Natural killer cell (primary cell): ENCODE results near the gene TNFSF11. TPM values are rescaled to one million over a fixed set of nuclear protein-coding genes. Genes with fewer than 3 reads are reported as not detected.

Experiments
- ATAC-seq, 3 donors: fragments of 150-1000 bp in 2 of 3; fragments of 200-7000 bp in 1 of 3; cut with Tn5 transposase; 1 replicate in 1 of 3; 2 replicates in 2 of 3; pipeline ENCODE4 v1.10.0; 2021; ENCODE audit warnings: mild to moderate bottlenecking in 2 of 3, moderate library complexity in 2 of 3
- DNase-seq, 2 donors: peaks; one replicate each; pipeline versions ENCODE4 v3.0.0 to v3.0.0-alpha.2; 2013 to 2021; ENCODE audit warnings: mixed read lengths in 1 of 2
- H3K27ac ChIP-seq: one replicate; pipeline ENCODE4 v1.5.1; 2013; ENCODE audit warnings: mild to moderate bottlenecking, low read length
- H3K27me3 ChIP-seq: one replicate; pipeline ENCODE4 v1.6.1; 2013; ENCODE audit warnings: low read length; ENCODE audit not compliant: control insufficient read depth, insufficient read depth
- H3K36me3 ChIP-seq: one replicate; pipeline ENCODE4 v1.6.1; 2013; ENCODE audit warnings: low read length; ENCODE audit not compliant: control insufficient read depth, insufficient read depth
- H3K4me1 ChIP-seq: one replicate; pipeline ENCODE4 v1.6.1; 2013; ENCODE audit warnings: low read length; ENCODE audit not compliant: control insufficient read depth, insufficient read depth
- H3K4me3 ChIP-seq: one replicate; pipeline ENCODE4 v1.5.1; 2013; ENCODE audit warnings: low read length
- H3K9me3 ChIP-seq: one replicate; pipeline ENCODE4 v1.6.1; 2013; ENCODE audit warnings: low read length; ENCODE audit not compliant: control insufficient read depth, insufficient read depth
- H3K27ac Mint-ChIP-seq, 2 donors: one replicate each; pipeline ENCODE4 v1.8.0; 2022; ENCODE audit warnings: mild to moderate bottlenecking in 2 of 2, mixed read lengths in 2 of 2, moderate library complexity in 1 of 2
- H3K27me3 Mint-ChIP-seq, 2 donors: one replicate each; pipeline ENCODE4 v1.8.0; 2022; ENCODE audit warnings: low read depth in 2 of 2, mixed read lengths in 2 of 2
- H3K36me3 Mint-ChIP-seq: one replicate; pipeline ENCODE4 v1.8.0; 2022; ENCODE audit warnings: mixed read lengths
- H3K4me1 Mint-ChIP-seq, 2 donors: one replicate each; pipeline ENCODE4 v1.8.0; 2022; ENCODE audit warnings: mixed read lengths in 2 of 2
- H3K4me3 Mint-ChIP-seq: one replicate; pipeline ENCODE4 v1.8.0; 2022; ENCODE audit warnings: mild to moderate bottlenecking, moderate library complexity, mixed read lengths
- H3K9me3 Mint-ChIP-seq, 2 donors: one replicate each; pipeline ENCODE4 v1.8.0; 2022; ENCODE audit warnings: mixed read lengths in 2 of 2
- whole genome bisulfite sequencing: methylation state at CpG from one replicate; pipeline ENCODE4 v1.1.7; 2013; ENCODE audit warnings: missing lambda C conversion rate; ENCODE audit not compliant: insufficient coverage; 5-methylcytosine and 5-hydroxymethylcytosine counted together
- intact Hi-C: fragments of 100-400 bp; cut with micrococcal nuclease; formaldehyde crosslinking; loops from one replicate; pipeline ENCODE4 v1.14.2; 2022
- total RNA-seq, 4 donors: library from RNA; stranded (reverse); fragments of 120-200 nt in 1 of 4; gene quantifications; one replicate each; pipeline versions ENCODE4 v1.2.3 to v1.2.4, GENCODE V29; 2013 to 2022
- TF ChIP-seq, protein P1 (sequence below): fragments of 200-600 bp; IDR thresholded peaks from one replicate; pipeline ENCODE4 v1.8.0; 2022; ENCODE audit warnings: antibody characterized with exemption

Gene TNFSF11
- total RNA-seq, 3 donors from 2014 or later (not counting 1 experiment from before 2014, with no cell fraction given), result 0.93 to 2.8 (median 1.0) TPM

DNA sequence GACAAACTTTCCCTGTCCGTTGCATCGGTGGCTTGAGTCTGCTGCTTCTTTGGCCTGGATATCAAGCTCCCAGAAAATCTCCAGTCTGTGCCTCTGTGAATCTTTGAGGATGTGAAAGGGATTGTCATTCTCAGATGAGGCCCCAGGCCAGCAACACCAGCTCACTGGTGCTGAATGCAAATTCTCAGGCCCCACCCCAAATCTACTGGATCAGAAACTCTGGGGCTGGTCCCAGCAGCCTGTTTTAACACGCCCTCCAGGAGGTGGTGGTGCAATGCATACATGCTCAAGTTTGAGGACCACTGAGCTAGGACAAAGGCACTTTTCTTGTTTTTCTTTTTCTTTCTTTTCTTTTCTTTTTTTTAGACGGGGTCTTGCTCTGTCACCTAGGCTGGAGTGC, 23.6 kb downstream of the TNFSF11 start:
- DNase-seq (no peak), ATAC-seq (no peak)
- H3K4me3 ChIP-seq, result no peak overlapping the region
- Mint-ChIP-seq H3K27me3 (no peaks in the 10 kb centered on the region), H3K9me3 (no peaks in the 10 kb centered on the region), H3K27ac (no peak overlapping the region), H3K4me3 (no peak overlapping the region), H3K36me3 (no peaks in the 10 kb centered on the region), H3K4me1 (peaks cover 14% of the 10 kb centered on the region in 2 donors)
- no peaks in the 10 kb centered on the region for H3K27me3 ChIP-seq
- H3K4me1 ChIP-seq, result no peaks in the 10 kb centered on the region
- H3K36me3 ChIP-seq, result no peaks in the 10 kb centered on the region
- TF ChIP-seq, protein P1, sequence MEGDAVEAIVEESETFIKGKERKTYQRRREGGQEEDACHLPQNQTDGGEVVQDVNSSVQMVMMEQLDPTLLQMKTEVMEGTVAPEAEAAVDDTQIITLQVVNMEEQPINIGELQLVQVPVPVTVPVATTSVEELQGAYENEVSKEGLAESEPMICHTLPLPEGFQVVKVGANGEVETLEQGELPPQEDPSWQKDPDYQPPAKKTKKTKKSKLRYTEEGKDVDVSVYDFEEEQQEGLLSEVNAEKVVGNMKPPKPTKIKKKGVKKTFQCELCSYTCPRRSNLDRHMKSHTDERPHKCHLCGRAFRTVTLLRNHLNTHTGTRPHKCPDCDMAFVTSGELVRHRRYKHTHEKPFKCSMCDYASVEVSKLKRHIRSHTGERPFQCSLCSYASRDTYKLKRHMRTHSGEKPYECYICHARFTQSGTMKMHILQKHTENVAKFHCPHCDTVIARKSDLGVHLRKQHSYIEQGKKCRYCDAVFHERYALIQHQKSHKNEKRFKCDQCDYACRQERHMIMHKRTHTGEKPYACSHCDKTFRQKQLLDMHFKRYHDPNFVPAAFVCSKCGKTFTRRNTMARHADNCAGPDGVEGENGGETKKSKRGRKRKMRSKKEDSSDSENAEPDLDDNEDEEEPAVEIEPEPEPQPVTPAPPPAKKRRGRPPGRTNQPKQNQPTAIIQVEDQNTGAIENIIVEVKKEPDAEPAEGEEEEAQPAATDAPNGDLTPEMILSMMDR, result no peak
- intact Hi-C loops, result loop anchor here (5.0 kb wide), 1 partner anchor 1205 kb away; no protein-coding TSS in a partner anchor
- no peak overlapping the region for H3K27ac ChIP-seq
- H3K9me3 ChIP-seq, result no peaks in the 10 kb centered on the region
- 82% methylated on average over 4 of the region's 4 CpGs for WGBS

DNA sequence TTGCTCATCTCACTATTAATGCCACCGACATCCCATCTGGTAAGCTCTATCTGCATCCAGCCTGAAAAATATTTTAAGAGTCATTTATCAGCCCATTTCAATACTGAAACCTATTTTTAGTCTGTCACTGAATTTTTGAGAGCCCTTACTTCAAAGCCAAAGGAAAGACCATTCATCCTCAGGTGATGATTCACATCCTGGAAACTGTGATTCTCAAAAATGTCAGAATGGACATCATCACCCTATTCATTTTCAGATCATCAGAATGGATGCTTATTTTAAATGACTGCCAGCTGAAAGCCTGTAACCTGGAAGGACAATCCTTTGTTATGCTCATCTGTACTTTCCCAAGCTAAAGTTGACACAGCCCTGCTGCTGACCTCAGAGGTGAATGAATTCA, 27.0 kb downstream of the TNFSF11 start:
- TF ChIP-seq, protein P1, result no peak
- ATAC-seq, result no peak
- DNase-seq, result no peak
- 86% methylated on average over 1 of the region's 1 CpG for WGBS
- Mint-ChIP-seq H3K9me3 (no peaks in the 10 kb centered on the region), H3K27ac (no peak overlapping the region), H3K36me3 (no peaks in the 10 kb centered on the region), H3K4me1 (peaks cover 10 to 12% of the 10 kb centered on the region in 2 donors), H3K4me3 (no peak overlapping the region), H3K27me3 (no peaks in the 10 kb centered on the region)
- Histone ChIP-seq H3K27ac (no peak overlapping the region), H3K9me3 (no peaks in the 10 kb centered on the region), H3K4me1 (no peaks in the 10 kb centered on the region), H3K36me3 (no peaks in the 10 kb centered on the region), H3K4me3 (no peak overlapping the region), H3K27me3 (no peaks in the 10 kb centered on the region)
- intact Hi-C loops, result no loop called here

DNA sequence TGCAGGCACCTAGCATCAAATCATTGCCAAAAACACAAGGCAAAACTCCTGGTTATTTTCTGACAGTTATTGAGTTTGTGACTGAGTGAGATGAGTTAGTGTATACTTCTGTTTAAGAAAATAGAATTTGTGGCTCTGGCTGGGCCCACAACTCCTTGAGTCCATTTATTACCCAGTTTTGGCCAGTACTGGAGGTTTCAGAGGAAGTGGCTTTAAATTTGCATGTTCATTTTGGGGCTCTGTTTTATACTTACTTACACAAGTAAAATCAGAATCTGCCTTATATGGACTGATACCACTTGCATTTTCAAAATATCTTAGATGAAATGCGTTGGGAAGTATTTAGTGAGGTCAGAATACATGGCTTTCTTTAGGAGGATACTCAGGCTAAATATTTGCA, 29.0 kb downstream of the TNFSF11 start:
- H3K36me3 ChIP-seq, result no peaks in the 10 kb centered on the region
- DNase-seq (no peak), ATAC-seq (no peak)
- no peaks in the 10 kb centered on the region for H3K9me3 ChIP-seq
- no peaks in the 10 kb centered on the region for H3K36me3 Mint-ChIP-seq
- 64% methylated on average over 1 of the region's 1 CpG for WGBS
- intact Hi-C loops, result no loop called here
- peaks cover 10 to 12% of the 10 kb centered on the region in 2 donors for H3K4me1 Mint-ChIP-seq
- H3K27ac Mint-ChIP-seq, result no peak overlapping the region
- no peaks in the 10 kb centered on the region for H3K9me3 Mint-ChIP-seq
- H3K4me3 Mint-ChIP-seq, result no peak overlapping the region
- TF ChIP-seq, protein P1, result no peak
- H3K27ac ChIP-seq, result no peak overlapping the region
- H3K27me3 ChIP-seq, result no peaks in the 10 kb centered on the region
- no peaks in the 10 kb centered on the region for H3K4me1 ChIP-seq
- H3K27me3 Mint-ChIP-seq, result no peaks in the 10 kb centered on the region
- no peak overlapping the region for H3K4me3 ChIP-seq

DNA sequence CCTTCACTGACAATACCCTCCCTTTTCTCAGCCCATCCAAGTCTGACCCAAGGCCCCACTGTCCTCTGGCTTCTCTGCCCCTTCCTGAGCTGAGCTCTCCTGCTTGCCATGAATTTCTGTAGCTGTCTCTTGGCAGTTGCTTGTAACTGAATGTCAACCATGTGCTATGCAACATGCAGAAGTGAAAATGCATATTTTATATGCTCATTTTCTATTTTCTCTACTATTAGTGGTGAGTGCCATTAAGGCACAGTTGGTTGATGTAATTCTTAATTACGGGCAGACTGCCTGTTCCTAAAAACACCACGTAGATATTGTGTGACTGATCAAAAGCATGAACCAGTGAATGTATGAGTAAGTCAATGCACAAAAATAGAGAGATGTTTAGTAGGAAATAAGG, 29.6 kb downstream of the TNFSF11 start:
- intact Hi-C loops, result no loop called here
- DNase-seq (no peak), ATAC-seq (no peak)
- no peaks in the 10 kb centered on the region for H3K9me3 ChIP-seq
- no peaks in the 10 kb centered on the region for H3K36me3 ChIP-seq
- H3K27ac Mint-ChIP-seq, result no peak overlapping the region
- no peaks in the 10 kb centered on the region for H3K27me3 ChIP-seq
- no peak overlapping the region for H3K27ac ChIP-seq
- no peaks in the 10 kb centered on the region for H3K27me3 Mint-ChIP-seq
- no peaks in the 10 kb centered on the region for H3K4me1 ChIP-seq
- no peak overlapping the region for H3K4me3 Mint-ChIP-seq
- H3K4me3 ChIP-seq, result no peak overlapping the region
- peaks cover 10 to 12% of the 10 kb centered on the region in 2 donors for H3K4me1 Mint-ChIP-seq
- H3K36me3 Mint-ChIP-seq, result no peaks in the 10 kb centered on the region
- H3K9me3 Mint-ChIP-seq, result no peaks in the 10 kb centered on the region
- TF ChIP-seq, protein P1, result no peak
- 85% methylated on average over 2 of the region's 2 CpGs for WGBS
